ENCODE results near the gene DENND4B.

- TF ChIP-seq CTCF (IDR thresholded peaks at IDR 0.05; ENCODE audit: poor library complexity) = no peak
- TF ChIP-seq EZH2phosphoT487 (IDR thresholded peaks at IDR 0.05; ENCODE audit: low read depth, severe bottlenecking, unreplicated experiment) = no peak
Observed at GRCh38 chr1:153908071-153908470, 38.4 kb downstream of the DENND4B start.
